Measurements from ENCODE around the gene MCCC1.

DNA sequence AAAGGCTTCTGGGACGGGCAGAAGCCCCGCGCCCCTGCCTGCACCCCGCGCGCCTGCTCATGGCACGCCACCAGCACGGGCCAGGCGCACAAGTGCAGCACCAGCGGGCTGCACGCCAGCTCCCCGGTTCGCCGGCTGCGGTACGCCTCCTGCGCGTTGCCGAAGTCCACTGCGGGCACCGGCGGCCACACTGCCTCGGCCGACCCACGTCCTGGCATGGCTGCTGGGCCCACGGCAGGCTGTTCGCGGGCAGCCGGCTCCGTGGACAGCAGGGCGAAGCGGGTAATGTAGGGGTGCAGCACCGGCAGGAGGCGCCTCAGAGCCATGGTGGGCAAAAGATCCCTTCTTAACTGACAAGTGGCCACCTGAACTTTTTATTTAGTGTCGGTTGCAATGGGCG is 34.8 kb downstream of the MCCC1 start:
- TF ChIP-seq, protein P1, sequence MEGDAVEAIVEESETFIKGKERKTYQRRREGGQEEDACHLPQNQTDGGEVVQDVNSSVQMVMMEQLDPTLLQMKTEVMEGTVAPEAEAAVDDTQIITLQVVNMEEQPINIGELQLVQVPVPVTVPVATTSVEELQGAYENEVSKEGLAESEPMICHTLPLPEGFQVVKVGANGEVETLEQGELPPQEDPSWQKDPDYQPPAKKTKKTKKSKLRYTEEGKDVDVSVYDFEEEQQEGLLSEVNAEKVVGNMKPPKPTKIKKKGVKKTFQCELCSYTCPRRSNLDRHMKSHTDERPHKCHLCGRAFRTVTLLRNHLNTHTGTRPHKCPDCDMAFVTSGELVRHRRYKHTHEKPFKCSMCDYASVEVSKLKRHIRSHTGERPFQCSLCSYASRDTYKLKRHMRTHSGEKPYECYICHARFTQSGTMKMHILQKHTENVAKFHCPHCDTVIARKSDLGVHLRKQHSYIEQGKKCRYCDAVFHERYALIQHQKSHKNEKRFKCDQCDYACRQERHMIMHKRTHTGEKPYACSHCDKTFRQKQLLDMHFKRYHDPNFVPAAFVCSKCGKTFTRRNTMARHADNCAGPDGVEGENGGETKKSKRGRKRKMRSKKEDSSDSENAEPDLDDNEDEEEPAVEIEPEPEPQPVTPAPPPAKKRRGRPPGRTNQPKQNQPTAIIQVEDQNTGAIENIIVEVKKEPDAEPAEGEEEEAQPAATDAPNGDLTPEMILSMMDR (IDR thresholded peaks at IDR 0.05; ENCODE audit: low read length): no peak
- TF ChIP-seq EZH2 (optimal IDR thresholded peaks at IDR 0.05; ENCODE audit: low read depth, low read length): no peak

All from MM.1S (cell line).